Measurements from ENCODE around the gene CGNL1.

The CGNL1 gene

DNA sequence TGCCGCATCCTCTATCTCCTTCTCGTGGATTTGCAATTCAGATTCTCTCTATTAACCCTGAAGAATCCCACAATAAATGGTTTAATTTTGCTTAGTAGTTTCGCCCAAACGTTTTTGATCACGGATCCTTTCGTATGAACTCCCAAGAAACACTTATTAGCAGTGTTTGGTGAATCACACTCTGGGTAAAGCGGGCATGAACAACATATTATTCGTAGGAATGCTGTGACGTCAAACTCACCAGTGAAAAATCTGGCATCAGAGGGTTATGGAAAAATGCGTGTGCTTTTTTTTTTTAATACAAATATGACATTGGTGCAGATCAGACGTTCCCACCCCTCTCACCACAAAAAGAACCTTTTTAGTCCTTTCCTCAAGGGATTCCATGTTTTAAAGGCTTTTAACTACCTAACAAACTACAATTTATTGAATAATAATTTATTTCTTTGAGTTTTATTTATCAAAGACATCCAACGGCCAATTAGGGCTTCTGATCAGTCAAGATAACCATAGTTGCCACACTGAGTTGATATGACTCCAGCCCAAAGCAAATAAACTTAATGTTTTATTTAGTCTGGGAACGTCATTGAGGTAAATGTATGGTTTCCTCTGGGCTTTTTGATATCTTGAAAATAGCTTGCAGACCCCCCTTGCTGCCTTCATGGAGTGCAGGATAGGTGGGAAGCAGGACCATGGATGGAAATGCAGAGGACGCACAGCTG lies 45.5 kb upstream of the CGNL1 start:
- H3K4me3 ChIP-seq (ENCODE audit: low read length) = no peak overlapping the region
- TF ChIP-seq, protein P1, sequence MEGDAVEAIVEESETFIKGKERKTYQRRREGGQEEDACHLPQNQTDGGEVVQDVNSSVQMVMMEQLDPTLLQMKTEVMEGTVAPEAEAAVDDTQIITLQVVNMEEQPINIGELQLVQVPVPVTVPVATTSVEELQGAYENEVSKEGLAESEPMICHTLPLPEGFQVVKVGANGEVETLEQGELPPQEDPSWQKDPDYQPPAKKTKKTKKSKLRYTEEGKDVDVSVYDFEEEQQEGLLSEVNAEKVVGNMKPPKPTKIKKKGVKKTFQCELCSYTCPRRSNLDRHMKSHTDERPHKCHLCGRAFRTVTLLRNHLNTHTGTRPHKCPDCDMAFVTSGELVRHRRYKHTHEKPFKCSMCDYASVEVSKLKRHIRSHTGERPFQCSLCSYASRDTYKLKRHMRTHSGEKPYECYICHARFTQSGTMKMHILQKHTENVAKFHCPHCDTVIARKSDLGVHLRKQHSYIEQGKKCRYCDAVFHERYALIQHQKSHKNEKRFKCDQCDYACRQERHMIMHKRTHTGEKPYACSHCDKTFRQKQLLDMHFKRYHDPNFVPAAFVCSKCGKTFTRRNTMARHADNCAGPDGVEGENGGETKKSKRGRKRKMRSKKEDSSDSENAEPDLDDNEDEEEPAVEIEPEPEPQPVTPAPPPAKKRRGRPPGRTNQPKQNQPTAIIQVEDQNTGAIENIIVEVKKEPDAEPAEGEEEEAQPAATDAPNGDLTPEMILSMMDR (conservative IDR thresholded peaks at IDR 0.05; ENCODE audit: low read length) = no peak
- no peak for DNase-seq (ENCODE audit: low read depth)

DNA sequence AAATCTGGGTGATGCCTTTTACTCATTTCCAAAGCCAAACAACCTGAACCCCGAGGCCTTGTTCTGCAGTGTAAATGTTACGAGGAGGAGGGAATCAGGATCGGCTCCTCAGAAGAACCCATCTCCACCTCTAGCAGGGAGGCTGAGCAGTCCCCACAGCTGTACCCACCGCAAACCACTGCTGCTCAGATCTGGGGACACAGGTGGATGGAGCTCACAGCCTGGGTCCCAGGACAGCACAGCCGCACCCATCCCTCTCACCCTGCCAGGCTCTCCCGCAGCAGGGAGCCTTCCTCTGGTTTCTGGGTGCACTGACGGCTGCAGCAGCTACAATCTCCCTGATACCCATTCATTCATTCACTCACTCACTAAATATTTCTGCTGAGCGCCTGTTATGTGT lies 44.0 kb upstream of the CGNL1 start:
- TF ChIP-seq, protein P1 (conservative IDR thresholded peaks at IDR 0.05; ENCODE audit: low read length) = no peak
- DNase-seq (ENCODE audit: low read depth) = no peak
- H3K4me3 ChIP-seq (ENCODE audit: low read length) = no peak overlapping the region

DNA sequence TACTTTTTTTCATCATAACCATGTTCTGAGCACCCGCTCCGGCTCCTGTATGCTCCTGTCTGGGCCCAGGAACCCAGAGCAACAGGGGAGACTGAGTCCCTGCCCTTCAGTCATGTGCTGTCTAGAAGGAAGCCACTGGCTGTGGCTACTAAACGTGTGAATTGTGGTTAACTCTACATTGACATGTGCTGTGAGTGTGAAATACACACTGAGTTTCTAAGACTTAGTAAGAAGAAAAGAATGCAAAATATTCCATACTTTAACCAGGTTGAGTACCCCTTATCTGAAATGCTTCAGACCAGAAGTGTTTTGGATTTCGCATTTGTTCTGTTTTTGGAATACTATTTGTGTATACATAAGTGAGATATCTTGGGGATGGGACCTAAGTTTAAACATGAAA lies 42.8 kb upstream of the CGNL1 start:
- TF ChIP-seq, protein P1 (conservative IDR thresholded peaks at IDR 0.05; ENCODE audit: low read length) = no peak
- no peak overlapping the region for H3K4me3 ChIP-seq (ENCODE audit: low read length)
- DNase-seq (ENCODE audit: low read depth) = peak; percentile 32

DNA sequence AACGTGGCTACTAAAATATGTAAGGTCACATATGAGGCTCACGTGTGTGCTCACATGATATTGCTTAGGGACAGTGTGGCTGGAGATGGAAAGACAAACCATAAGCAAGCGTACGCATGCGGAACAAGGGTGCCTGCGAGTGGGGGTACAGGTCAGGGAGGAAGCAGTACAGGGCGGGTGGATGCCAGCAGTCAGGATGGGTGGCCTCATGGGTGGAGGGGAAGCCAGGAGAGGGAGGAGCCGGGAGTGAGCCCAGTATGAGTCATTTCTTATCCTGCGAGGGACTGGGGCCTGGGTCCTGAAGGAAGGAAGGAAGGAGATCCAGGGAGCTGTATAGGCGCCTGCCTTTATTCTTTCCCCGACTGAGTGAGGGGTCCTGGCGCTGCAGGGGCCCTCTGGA lies 42.0 kb upstream of the CGNL1 start:
- no peak overlapping the region for H3K4me3 ChIP-seq (ENCODE audit: low read length)
- TF ChIP-seq, protein P1 (conservative IDR thresholded peaks at IDR 0.05; ENCODE audit: low read length) = no peak
- no peak for DNase-seq (ENCODE audit: low read depth)

DNA sequence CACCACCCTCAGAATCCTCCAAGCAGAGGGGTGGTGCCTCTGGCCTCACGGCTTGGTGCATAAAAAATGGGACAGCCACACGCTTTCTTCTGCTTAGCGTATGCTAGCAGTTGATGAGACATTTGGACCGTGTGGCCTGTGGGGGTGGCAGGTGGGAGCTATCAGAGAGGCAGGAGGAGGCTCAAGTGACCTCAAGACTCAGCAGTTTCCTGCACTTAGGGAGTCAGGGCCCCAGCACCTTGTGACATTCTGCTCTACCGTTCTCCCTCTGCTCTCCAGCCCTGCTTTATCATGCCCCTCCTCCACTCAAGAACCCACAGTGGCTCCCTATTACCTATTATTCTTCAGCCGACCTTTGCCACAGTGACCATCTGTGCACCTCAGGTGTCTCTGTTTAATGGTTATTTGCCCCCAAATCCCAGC lies 41.0 kb upstream of the CGNL1 start:
- TF ChIP-seq, protein P1 (conservative IDR thresholded peaks at IDR 0.05; ENCODE audit: low read length) = no peak

DNA sequence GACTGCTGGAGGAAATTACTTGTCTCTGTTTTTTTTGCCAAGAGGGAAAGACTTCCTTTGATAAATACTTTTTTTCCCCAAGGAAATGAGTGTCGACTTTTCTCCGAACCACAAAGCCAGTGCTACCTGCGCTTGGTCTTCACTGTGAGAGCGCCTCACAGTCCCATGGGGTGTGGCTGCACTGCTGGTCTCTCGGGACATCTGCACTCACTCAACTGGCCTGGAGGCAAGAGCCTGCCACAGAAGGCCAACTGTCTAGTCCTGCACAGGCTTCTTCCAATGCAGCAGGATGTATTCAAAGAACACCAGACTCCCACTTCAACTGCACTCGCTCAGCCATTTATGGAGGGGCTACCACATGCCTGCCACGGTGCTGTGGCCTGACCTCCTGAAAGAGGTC lies 40.6 kb upstream of the CGNL1 start:
- DNase-seq (ENCODE audit: low read depth) = no peak
- TF ChIP-seq, protein P1 (conservative IDR thresholded peaks at IDR 0.05; ENCODE audit: low read length) = no peak
- no peak overlapping the region for H3K4me3 ChIP-seq (ENCODE audit: low read length)

More for the DNA sequence above, 41.0 kb upstream of the CGNL1 start:
- no peak overlapping the region for H3K4me3 ChIP-seq (ENCODE audit: low read length)
- no peak for DNase-seq (ENCODE audit: low read depth)

DNA sequence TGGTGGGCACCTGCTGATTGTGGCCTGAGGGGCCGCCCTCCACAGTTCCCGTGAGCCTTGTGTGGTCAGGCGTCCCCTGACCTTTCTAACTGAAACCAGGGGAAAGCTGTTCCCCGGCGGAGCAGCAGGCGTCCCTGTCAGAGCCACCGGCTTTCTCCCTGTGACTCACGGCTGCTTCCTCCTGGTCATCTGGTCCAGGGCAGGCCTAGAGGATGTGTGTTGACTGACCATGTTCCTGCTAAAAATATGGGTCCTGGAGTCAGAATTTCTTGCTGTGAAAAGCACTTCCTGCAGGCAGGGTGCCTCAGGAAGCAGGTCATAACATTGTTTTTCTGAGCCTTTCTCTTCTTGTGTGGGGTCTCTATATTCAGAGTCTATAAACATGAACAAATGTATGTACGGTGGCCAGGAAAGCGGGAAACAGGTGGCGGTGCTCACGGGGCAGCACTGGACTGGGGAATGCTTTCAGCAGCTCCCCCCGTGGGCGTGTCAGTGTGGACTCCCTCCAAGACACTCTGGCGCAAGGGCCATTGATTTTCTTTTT lies 38.4 kb upstream of the CGNL1 start:
- DNase-seq (ENCODE audit: low read depth) = peak; percentile 40
- TF ChIP-seq, protein P1 (conservative IDR thresholded peaks at IDR 0.05; ENCODE audit: low read length) = peak; percentile 34
- H3K4me3 ChIP-seq (ENCODE audit: low read length) = no peak overlapping the region

Measured in AG10803 (cell line).